ENCODE data around the gene LRP1. TPM values are rescaled to one million over a fixed set of nuclear protein-coding genes. Genes with fewer than 3 reads are reported as not detected.

The LRP1 gene
- total RNA-seq, 1 experiment from 2014 or later = 39.0 TPM

DNA sequence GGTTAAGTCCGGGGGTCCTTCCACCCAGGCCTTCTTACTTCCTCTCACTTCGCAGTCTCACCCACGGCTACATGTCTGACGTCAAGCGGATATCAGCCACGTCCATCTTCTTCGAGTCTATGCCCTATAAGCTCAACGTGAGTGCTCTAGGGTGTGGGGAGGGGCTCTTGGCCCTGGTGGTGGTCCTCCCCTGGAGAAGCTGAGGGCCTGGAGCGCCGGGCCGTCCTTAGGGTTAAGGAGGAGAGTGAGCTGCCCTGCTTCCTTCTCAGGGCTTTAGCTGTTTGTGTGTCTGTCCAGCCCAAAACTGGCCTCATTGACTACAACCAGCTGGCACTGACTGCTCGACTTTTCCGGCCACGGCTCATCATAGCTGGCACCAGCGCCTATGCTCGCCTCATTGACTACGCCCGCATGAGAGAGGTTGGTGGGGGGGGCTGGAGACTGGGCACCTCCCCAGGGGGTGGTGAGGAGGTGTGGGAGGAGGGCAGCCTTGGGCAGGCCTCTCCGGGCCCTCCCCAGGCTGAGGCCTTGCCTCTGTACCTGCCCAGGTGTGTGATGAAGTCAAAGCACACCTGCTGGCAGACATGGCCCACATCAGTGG lies 104.0 kb downstream of the LRP1 start:
- peak; percentile 82 for DNase-seq
- Histone ChIP-seq H3K36me3 (peaks cover 46% of the 10 kb centered on the region), H3K9me3 (no peaks in the 10 kb centered on the region), H3K4me3 (peak overlapping the region; percentile 80), H3K27me3 (no peaks in the 10 kb centered on the region)

DNA sequence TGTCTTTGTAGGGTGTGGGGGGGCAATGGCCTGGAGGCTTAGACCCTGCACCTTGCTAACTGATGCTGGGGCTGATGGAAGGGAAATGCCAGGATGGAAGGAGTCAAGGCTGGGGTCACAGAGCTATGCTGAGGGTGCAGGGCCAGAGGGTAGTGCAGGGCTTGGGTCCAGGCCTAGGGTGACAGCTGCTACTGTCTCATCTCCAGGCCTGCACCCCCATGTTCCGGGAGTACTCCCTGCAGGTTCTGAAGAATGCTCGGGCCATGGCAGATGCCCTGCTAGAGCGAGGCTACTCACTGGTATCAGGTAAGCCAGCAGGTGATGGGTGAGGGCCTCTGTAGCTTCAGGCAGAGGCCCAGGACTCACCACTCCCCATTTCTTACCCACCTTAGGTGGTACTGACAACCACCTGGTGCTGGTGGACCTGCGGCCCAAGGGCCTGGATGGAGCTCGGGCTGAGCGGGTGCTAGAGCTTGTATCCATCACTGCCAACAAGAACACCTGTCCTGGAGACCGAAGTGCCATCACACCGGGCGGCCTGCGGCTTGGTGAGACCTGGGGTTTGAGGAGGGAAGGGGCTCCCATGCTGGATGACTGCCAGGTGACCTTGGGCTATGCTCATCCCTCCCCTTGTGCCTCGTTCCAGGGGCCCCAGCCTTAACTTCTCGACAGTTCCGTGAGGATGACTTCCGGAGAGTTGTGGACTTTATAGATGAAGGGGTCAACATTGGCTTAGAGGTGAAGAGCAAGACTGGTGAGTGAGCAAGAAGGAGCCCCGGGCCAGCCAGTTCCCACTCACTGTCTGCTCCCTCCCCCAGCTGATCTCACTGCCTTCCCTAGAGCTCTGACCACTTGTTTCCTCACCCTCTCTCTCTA lies 105.3 kb downstream of the LRP1 start:
- peaks cover 46% of the 10 kb centered on the region for H3K36me3 ChIP-seq
- H3K4me3 ChIP-seq = no peak overlapping the region
- DNase-seq = peak; percentile 43
- H3K27me3 ChIP-seq = no peaks in the 10 kb centered on the region
- H3K9me3 ChIP-seq = no peaks in the 10 kb centered on the region

DNA sequence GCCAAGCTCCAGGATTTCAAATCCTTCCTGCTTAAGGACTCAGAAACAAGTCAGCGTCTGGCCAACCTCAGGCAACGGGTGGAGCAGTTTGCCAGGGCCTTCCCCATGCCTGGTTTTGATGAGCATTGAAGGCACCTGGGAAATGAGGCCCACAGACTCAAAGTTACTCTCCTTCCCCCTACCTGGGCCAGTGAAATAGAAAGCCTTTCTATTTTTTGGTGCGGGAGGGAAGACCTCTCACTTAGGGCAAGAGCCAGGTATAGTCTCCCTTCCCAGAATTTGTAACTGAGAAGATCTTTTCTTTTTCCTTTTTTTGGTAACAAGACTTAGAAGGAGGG lies 105.9 kb downstream of the LRP1 start:
- H3K9me3 ChIP-seq = no peaks in the 10 kb centered on the region
- DNase-seq = no peak
- H3K36me3 ChIP-seq = peaks cover 46% of the 10 kb centered on the region
- H3K27me3 ChIP-seq = no peaks in the 10 kb centered on the region
- no peak overlapping the region for H3K4me3 ChIP-seq

DNA sequence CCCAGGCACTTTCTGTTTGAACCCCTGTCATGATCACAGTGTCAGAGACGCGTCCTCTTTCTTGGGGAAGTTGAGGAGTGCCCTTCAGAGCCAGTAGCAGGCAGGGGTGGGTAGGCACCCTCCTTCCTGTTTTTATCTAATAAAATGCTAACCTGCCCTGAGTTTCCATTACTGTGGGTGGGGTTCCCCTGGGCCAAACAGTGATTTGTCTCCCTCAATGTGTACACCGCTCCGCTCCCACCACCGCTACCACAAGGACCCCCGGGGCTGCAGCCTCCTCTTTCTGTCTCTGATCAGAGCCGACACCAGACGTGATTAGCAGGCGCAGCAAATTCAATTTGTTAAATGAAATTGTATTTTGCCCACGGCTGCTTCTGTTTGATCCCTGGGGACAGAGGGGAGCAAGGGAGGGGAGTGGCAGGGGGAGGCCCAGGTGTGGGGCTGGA lies 106.3 kb downstream of the LRP1 start:
- Histone ChIP-seq H3K27me3 (no peaks in the 10 kb centered on the region), H3K9me3 (no peaks in the 10 kb centered on the region), H3K4me3 (no peak overlapping the region), H3K36me3 (peaks cover 46% of the 10 kb centered on the region)
- DNase-seq = no peak

DNA sequence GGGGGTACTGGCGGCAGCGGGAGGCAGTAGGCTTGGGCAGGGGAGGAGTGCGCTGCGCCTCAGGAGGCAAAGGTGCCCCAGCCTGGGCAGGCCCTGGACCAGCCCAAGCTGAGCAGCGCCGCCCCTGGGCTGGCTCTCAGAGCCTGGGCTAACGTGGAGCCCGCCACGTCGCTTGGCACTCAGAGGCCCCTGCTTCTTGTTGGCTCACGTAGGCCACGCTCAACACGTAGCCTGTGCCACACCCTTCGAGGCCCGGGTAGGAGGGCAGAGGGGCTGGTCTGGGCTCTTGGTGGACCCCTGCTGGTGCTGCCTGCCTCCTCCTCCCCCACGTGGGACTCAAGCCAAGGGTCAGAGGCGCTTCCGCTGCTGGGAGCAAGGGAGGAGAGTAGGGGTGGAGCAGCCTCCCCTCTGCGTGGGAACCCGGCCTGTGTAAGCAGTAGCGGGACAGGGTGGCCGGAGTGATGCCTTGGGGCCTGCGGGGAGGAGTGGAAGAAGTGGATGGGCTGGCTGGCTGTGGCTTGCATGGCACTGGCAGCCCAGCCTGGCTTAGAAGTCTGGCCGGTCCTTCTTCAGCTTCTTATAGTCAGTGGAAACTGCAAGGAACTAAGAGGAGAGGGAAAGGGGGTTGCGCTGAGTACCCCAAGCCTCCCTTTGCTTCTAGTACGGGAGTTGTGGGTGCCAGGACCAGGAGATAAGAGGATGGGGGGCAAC lies 106.9 kb downstream of the LRP1 start:
- Histone ChIP-seq H3K9me3 (no peaks in the 10 kb centered on the region), H3K27me3 (no peaks in the 10 kb centered on the region), H3K36me3 (peaks cover 46% of the 10 kb centered on the region), H3K4me3 (no peak overlapping the region)
- no peak for DNase-seq

DNA sequence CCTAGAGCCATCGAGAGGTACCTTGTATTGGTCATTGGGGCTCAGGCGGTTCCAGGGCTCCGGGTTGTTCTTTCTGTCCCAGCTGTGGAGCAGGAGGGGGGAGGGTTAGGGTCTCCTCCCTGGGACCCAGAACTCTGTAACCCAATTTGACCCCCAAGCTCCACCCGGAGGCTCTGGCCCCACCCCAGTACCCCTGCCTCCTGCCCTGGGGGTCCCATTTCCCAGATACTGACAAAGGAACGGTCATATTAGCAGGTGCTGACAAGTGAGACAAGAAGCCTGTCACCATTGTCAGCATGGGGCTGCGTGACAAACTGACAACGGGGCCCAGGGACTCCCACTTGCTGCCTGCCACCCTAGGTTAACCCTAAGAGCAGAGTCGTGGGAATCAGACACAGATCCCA lies 107.4 kb downstream of the LRP1 start:
- DNase-seq = no peak
- no peaks in the 10 kb centered on the region for H3K9me3 ChIP-seq

DNA sequence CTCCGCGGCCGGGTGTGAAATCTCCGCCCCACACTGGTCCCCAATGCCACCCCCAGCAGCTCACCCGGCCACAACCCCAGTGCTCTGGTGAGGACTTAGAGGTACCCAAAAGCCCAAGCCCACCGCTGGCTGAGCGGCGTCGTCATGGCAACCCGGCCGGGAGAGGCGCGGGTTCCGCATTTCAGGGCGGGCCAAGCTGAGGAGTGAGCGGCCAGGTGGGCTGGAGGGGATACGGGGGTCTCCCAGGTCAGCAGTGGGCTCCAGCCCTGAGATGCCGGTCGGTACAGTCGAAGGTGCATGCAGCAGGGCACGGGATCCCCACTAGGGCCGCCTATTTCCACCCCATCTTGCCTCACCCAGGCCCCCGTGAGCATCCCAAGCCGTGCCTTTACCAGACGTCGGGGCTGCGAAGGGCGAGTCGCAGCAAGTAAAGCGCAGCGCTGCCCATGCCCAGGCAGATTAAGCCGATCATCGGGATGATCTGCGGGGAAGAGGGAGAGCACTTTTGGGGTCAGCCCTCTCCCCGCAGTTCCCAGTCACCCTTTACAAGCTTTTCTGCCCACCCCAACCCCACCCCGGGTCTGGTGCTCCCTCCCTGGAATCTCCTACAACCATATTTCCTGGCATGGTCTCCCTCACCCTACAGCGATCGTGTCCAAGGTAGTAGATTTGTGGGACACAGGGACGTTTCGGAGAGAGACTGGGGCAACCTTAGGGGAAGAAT lies 108.1 kb downstream of the LRP1 start:
- DNase-seq = no peak
- Histone ChIP-seq H3K36me3 (peaks cover 34% of the 10 kb centered on the region), H3K4me3 (no peak overlapping the region), H3K27me3 (no peaks in the 10 kb centered on the region), H3K9me3 (no peaks in the 10 kb centered on the region)

More for the DNA sequence above, 107.4 kb downstream of the LRP1 start:
- Histone ChIP-seq H3K4me3 (no peak overlapping the region), H3K27me3 (no peaks in the 10 kb centered on the region), H3K36me3 (peaks cover 41% of the 10 kb centered on the region)

DNA sequence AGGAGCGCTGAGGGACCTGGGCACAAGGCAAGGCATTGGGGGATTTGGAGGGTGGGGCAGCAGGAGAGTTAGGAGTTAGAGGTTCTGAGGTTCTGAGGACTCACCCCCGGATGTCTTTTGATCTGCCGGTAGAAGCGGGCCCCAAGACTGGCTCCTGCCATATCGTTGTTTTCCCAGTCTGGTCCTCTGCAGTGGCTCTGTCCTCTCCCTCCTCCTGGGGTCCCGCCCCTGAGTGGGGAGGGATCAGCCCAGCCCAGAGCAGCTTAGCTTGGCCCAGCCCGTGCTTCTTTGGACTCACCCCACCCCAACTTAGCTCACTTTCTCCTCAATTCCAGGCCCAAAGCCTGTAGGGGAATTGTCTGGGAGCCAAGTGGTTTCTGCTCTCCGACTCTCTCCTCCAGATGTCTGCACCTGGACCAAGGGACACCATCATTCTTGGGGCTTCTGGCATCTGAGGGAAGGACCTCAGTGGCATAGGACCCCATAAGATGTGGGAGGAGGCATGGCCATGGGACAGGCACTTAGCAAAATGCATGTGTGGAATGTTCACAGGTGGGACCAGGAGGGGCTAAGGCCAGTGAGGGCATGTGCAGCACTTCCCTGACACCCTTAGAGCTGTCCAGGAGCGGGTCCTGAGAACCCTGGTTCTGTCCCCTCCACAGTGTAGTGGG lies 108.8 kb downstream of the LRP1 start:
- Histone ChIP-seq H3K27me3 (no peaks in the 10 kb centered on the region), H3K9me3 (no peaks in the 10 kb centered on the region), H3K36me3 (peaks cover 27% of the 10 kb centered on the region), H3K4me3 (no peak overlapping the region)
- peak; percentile 61 for DNase-seq

DNA sequence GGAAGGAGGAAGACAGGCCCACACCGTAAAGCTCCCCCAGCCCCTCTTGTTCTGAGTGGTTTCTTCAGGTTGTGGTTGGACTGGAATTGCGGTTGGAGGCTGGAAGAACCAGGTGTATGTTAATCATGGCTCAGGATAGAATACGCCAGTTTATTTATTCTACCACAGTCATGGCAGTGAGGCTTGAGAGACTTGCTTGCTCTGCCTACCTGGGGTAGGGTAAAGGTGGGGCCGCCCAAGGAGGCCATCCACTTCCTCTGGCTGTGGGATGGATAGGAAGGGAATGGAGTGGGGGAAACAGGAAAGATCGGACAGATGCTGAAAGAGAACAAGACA lies 109.3 kb downstream of the LRP1 start:
- H3K36me3 ChIP-seq = peaks cover 22% of the 10 kb centered on the region
- no peaks in the 10 kb centered on the region for H3K27me3 ChIP-seq
- no peak overlapping the region for H3K4me3 ChIP-seq
- no peak for DNase-seq
- H3K9me3 ChIP-seq = no peaks in the 10 kb centered on the region

DNA sequence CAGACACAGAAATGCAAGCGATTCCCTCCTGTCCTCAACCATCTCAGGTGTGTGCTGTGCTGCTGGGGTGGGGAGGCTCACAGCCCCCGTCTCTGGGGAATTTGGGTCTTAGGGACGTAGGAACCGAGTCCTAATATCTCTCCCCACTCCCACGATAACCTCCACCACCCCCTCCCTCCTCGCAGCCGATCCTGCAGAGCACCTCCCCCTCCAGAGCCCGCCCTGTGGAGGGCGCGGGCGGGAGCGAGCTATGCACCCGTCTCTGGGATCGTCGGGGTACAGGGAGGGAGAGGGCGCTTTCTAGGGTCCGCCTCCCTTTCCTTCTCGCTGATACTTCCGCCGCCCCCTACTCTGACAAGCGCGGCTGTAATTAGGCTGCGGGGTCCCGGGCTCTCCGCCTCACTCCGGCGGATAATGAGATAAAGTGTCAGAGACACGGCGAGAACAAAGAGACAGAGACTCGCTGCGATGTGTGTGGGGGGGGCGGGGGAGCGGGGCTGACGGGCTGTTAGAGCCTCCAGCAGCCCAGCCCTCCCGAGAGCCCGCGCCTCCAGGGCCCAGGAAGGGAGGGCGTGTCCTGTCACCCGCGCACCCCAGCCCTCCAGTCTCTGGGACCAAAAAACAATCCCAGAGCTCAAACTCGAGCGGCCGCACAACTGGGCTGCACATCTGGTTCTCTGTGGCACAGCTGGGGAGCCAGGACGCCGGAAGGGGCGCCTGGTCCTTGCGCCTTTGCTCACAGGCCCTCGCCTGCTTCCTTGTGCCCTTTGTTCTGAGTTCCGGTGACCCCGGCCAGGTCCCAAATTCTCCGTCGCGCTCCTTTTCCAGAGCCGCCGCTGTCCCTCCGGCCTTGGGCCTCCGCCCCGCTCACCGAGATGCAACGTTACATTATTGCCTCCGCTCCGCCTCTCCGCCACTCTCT lies 109.9 kb downstream of the LRP1 start:
- no peaks in the 10 kb centered on the region for H3K9me3 ChIP-seq
- H3K4me3 ChIP-seq = peak overlapping the region; percentile 61
- no peaks in the 10 kb centered on the region for H3K27me3 ChIP-seq
- peaks cover 16% of the 10 kb centered on the region for H3K36me3 ChIP-seq
- no peak for DNase-seq

DNA sequence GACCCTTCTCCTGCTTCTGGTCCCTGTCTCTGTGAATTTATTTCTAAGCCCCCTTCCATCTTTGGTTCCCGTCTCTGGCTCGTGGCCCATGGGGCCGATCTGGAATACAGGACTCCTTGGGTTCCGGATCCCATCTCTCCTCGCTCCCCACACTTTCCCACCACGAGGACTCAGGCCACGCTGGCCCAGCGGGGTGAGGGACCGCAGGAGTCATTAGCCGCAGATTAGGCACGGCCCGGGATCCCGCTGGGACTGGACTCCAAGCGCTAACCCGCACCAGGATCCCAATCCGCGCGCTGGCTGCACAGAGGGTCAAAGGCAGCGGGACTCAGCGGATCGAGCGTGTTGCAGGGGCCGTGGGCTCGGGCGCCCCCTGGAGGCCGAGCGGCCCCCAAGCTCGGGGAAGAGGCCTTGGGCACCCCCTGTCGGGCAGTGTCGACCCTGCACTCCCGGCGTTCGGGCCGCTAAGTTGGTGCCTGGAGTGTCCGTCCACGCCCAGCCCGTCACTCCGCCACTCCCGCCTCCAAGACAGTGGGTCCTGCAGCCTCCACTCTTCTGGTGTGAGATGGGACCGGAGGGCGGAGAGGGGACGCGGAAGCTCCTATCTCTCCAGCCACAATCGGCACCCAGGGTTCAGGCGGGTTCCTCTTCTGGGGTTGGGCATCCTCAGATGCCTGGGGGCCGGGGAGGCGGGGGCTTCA lies 110.7 kb downstream of the LRP1 start:
- DNase-seq = peak; percentile 86
- Histone ChIP-seq H3K4me3 (peak overlapping the region; percentile 61), H3K9me3 (no peaks in the 10 kb centered on the region), H3K27me3 (no peaks in the 10 kb centered on the region), H3K36me3 (peaks cover 8% of the 10 kb centered on the region)

DNA sequence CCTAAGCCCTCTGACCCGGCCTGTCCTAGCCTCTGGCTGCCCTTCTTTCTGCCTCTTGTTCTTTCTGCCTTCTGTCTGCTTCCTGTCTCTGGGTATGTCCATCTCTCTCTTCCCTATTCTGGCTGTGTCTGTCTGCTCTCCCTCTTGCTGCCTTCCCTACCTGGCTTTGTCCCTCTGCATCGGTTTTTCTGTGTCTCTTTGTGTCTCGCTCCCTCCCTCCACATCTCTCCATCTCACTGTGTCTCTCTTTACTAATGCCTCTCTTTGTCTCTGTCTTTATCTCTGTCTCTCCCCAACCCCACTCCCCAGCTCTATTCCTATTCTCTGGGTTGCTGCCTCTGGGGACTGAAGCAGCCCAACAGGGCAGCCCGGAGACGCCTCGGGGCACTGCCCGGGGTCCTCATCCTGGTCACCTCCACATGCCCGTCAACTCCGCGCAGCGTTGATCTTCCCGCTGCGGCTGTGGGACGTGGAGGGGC lies 111.3 kb downstream of the LRP1 start:
- H3K4me3 ChIP-seq = peak overlapping the region; percentile 61
- H3K9me3 ChIP-seq = no peaks in the 10 kb centered on the region
- DNase-seq = no peak
- H3K27me3 ChIP-seq = no peaks in the 10 kb centered on the region
- H3K36me3 ChIP-seq = peaks cover 2% of the 10 kb centered on the region

DNA sequence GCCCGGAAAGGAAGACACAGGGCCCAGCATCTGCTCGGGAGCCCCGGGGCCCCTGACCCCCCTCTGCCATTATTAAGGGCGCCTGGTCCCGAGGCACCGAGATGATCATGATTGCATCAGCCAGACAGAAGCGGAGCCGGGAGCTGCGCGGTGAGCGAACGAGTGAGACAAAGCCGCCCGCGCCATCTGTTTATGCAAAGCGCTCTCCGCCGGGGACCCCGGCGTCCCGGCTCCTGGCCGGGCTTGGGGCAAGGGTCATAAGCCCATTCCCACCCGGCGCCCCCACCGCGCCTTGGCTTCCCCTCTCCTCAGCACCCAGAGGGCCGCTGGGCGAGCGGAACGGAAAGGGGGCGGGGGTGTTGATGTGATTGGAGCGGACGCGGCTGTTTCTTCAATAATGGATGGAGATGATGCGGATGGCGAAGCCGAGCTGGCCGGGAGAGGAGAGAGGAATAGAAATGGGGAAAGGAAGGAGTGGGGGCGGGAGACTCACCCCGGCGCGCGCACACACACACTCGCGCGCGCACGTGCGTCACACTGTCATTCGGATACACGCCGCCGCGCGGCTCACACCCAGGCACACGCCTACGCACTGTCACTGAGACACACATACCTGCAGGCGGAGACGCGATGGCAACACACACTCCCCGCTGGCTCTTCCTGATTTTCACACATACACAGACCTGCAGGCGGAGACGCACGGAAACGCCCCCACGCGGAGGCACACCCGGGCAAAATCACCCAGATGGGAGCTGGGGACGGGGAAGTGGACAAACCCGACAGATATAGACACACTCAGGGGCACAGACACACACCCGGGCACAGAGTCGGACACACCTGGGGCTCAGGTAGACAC lies 112.0 kb downstream of the LRP1 start:
- H3K9me3 ChIP-seq = no peaks in the 10 kb centered on the region
- DNase-seq = peak; percentile 48
- no peaks in the 10 kb centered on the region for H3K27me3 ChIP-seq
- peak overlapping the region; percentile 61 for H3K4me3 ChIP-seq
- no peaks in the 10 kb centered on the region for H3K36me3 ChIP-seq

DNA sequence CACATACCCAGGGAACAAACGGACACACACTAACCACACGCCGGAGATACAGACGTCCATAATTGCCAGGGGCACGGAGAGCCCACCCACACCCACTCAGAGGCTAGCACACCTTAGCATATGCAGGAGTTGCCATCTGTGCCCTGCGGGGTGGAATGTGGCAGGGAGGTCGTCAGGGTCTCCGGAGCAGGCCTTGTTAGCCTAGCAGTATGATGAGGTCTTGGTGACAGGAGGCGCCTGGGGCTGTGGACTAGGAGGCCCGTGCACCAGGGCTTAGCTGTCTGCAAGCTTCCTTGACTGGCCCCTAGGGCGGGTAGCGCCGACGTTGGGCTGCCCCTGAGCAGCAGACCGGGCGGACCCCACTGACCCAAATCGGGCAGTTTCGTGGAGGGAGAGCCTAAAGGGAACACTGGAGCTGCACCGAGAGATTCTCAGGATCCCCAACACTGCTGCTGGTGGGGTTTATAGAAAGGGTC lies 112.7 kb downstream of the LRP1 start:
- Histone ChIP-seq H3K27me3 (no peaks in the 10 kb centered on the region), H3K4me3 (peak overlapping the region; percentile 61), H3K9me3 (no peaks in the 10 kb centered on the region), H3K36me3 (no peaks in the 10 kb centered on the region)
- no peak for DNase-seq

All from MG63 (cell line).